WTC11 (cell line): ENCODE data around the gene AGAP5.

Source experiments
- GTF2I ChIP-seq: fragments of 250-450 bp; sonication (Bioruptor Pico); conservative IDR thresholded peaks from 2 replicates; pipeline ENCODE4 v1.4.0; 2021; ENCODE audit warnings: mild to moderate bottlenecking
- JUN ChIP-seq: sonication (generic); formaldehyde crosslinking; IDR thresholded peaks from 2 replicates; pipeline ENCODE4 v1.8.0; 2023; ENCODE audit warnings: mild to moderate bottlenecking, missing genetic modification reagents
- SP1 ChIP-seq: sonication (generic); formaldehyde crosslinking; conservative IDR thresholded peaks from 2 replicates; pipeline ENCODE4 v1.8.1; 2022; ENCODE audit warnings: missing genetic modification reagents
- TCF7 ChIP-seq: sonication (generic); formaldehyde crosslinking; IDR thresholded peaks from 2 replicates; pipeline ENCODE4 v1.8.0; 2022; ENCODE audit warnings: mild to moderate bottlenecking, low read depth, missing genetic modification reagents, moderate library complexity
- ZNF317 ChIP-seq: sonication (generic); formaldehyde crosslinking; IDR thresholded peaks from 2 replicates; pipeline ENCODE4 v1.8.1; 2023; ENCODE audit warnings: low read depth, mild to moderate bottlenecking, moderate library complexity, missing genetic modification reagents, borderline replicate concordance
- ZNF396 ChIP-seq: fragments of 250-450 bp; sonication (Bioruptor Pico); IDR thresholded peaks from 2 replicates; pipeline ENCODE4 v1.8.0; 2021; ENCODE audit warnings: mild to moderate bottlenecking, moderate library complexity, borderline replicate concordance
- TF ChIP-seq, protein P1 (sequence below): sonication (generic); formaldehyde crosslinking; IDR thresholded peaks from 2 replicates; pipeline ENCODE4 v1.8.1; 2022; ENCODE audit warnings: low read depth, mild to moderate bottlenecking, moderate library complexity, missing genetic modification reagents, borderline replicate concordance
- TF ChIP-seq, protein P2 (sequence below): fragments of 200-600 bp; IDR thresholded peaks from 2 replicates; pipeline ENCODE4 v1.8.0; 2022; ENCODE audit warnings: antibody characterized with exemption
- TF ChIP-seq, protein P3 (sequence below): sonication (generic); formaldehyde crosslinking; IDR thresholded peaks from 2 replicates; pipeline ENCODE4 v1.8.0; 2023; ENCODE audit warnings: missing genetic modification reagents, mild to moderate bottlenecking, borderline replicate concordance
- TF ChIP-seq, protein P4 (sequence below): sonication (generic); formaldehyde crosslinking; IDR thresholded peaks from 2 replicates; pipeline ENCODE4 v1.8.0; 2022; ENCODE audit warnings: mild to moderate bottlenecking, missing genetic modification reagents
- TF ChIP-seq, protein P5 (sequence below): sonication (generic); formaldehyde crosslinking; conservative IDR thresholded peaks from 2 replicates; pipeline ENCODE4 v1.8.1; 2023; ENCODE audit warnings: mild to moderate bottlenecking, low read depth, missing genetic modification reagents, moderate library complexity
- TF ChIP-seq, protein P6 (sequence below): sonication (generic); formaldehyde crosslinking; IDR thresholded peaks from 2 replicates; pipeline ENCODE4 v1.8.1; 2023; ENCODE audit warnings: mild to moderate bottlenecking, moderate library complexity, missing genetic modification reagents

DNA sequence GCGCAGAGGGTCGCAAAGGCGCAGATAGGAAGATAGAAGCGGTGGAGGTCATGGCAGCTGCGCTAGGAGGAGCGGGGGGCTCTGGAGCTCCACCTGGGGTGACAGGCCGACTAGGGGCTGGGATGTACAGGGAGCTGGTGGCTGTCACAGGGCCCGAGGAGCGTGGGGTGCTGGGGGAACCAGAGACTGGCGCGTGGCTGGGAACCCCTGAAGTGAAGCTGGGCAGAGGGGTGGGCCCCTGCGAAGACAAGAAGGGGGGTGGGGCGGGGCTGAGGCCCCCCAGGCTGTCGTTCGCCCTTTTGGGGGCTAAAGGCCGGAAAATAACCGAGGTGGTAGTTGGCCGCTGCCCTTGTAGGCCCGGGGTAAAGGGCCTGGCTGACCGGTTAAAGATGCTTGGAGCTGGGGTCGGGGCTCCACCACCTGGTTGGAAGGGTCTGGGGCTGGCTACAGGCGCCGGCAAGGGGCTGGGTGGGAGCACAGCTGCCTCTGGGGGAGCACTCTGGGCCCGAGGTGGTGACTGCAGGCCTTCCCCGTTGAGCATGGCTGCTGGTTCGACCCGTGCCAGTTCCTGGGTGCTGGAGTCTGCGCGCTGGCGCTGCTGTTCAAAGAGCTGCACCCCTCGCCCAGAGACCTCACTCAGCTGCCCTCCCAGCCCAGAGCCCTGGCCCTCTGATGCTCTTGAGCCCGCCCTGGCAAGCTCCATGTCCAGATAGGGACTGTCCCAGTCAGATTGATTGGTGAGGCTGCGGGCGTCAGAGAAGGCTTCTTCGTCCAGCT, 49.8 kb downstream of the AGAP5 start:
- TF ChIP-seq, protein P1, sequence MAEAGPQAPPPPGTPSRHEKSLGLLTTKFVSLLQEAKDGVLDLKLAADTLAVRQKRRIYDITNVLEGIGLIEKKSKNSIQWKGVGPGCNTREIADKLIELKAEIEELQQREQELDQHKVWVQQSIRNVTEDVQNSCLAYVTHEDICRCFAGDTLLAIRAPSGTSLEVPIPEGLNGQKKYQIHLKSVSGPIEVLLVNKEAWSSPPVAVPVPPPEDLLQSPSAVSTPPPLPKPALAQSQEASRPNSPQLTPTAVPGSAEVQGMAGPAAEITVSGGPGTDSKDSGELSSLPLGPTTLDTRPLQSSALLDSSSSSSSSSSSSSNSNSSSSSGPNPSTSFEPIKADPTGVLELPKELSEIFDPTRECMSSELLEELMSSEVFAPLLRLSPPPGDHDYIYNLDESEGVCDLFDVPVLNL (CRISPR knock-in tag) = no peak
- no peak for TF ChIP-seq ZNF317 (CRISPR knock-in tag)
- TF ChIP-seq, protein P2, sequence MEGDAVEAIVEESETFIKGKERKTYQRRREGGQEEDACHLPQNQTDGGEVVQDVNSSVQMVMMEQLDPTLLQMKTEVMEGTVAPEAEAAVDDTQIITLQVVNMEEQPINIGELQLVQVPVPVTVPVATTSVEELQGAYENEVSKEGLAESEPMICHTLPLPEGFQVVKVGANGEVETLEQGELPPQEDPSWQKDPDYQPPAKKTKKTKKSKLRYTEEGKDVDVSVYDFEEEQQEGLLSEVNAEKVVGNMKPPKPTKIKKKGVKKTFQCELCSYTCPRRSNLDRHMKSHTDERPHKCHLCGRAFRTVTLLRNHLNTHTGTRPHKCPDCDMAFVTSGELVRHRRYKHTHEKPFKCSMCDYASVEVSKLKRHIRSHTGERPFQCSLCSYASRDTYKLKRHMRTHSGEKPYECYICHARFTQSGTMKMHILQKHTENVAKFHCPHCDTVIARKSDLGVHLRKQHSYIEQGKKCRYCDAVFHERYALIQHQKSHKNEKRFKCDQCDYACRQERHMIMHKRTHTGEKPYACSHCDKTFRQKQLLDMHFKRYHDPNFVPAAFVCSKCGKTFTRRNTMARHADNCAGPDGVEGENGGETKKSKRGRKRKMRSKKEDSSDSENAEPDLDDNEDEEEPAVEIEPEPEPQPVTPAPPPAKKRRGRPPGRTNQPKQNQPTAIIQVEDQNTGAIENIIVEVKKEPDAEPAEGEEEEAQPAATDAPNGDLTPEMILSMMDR = no peak
- no peak for TF ChIP-seq JUN
- no peak for TF ChIP-seq ZNF396 (CRISPR knock-in tag)
- TF ChIP-seq, protein P3, sequence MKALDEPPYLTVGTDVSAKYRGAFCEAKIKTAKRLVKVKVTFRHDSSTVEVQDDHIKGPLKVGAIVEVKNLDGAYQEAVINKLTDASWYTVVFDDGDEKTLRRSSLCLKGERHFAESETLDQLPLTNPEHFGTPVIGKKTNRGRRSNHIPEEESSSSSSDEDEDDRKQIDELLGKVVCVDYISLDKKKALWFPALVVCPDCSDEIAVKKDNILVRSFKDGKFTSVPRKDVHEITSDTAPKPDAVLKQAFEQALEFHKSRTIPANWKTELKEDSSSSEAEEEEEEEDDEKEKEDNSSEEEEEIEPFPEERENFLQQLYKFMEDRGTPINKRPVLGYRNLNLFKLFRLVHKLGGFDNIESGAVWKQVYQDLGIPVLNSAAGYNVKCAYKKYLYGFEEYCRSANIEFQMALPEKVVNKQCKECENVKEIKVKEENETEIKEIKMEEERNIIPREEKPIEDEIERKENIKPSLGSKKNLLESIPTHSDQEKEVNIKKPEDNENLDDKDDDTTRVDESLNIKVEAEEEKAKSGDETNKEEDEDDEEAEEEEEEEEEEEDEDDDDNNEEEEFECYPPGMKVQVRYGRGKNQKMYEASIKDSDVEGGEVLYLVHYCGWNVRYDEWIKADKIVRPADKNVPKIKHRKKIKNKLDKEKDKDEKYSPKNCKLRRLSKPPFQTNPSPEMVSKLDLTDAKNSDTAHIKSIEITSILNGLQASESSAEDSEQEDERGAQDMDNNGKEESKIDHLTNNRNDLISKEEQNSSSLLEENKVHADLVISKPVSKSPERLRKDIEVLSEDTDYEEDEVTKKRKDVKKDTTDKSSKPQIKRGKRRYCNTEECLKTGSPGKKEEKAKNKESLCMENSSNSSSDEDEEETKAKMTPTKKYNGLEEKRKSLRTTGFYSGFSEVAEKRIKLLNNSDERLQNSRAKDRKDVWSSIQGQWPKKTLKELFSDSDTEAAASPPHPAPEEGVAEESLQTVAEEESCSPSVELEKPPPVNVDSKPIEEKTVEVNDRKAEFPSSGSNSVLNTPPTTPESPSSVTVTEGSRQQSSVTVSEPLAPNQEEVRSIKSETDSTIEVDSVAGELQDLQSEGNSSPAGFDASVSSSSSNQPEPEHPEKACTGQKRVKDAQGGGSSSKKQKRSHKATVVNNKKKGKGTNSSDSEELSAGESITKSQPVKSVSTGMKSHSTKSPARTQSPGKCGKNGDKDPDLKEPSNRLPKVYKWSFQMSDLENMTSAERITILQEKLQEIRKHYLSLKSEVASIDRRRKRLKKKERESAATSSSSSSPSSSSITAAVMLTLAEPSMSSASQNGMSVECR (CRISPR knock-in tag) = no peak
- TF ChIP-seq, protein P4, sequence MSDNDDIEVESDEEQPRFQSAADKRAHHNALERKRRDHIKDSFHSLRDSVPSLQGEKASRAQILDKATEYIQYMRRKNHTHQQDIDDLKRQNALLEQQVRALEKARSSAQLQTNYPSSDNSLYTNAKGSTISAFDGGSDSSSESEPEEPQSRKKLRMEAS (CRISPR knock-in tag) = no peak
- TF ChIP-seq, protein P5, sequence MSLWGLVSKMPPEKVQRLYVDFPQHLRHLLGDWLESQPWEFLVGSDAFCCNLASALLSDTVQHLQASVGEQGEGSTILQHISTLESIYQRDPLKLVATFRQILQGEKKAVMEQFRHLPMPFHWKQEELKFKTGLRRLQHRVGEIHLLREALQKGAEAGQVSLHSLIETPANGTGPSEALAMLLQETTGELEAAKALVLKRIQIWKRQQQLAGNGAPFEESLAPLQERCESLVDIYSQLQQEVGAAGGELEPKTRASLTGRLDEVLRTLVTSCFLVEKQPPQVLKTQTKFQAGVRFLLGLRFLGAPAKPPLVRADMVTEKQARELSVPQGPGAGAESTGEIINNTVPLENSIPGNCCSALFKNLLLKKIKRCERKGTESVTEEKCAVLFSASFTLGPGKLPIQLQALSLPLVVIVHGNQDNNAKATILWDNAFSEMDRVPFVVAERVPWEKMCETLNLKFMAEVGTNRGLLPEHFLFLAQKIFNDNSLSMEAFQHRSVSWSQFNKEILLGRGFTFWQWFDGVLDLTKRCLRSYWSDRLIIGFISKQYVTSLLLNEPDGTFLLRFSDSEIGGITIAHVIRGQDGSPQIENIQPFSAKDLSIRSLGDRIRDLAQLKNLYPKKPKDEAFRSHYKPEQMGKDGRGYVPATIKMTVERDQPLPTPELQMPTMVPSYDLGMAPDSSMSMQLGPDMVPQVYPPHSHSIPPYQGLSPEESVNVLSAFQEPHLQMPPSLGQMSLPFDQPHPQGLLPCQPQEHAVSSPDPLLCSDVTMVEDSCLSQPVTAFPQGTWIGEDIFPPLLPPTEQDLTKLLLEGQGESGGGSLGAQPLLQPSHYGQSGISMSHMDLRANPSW = no peak
- TF ChIP-seq GTF2I (CRISPR knock-in tag) = no peak
- TF ChIP-seq, protein P6, sequence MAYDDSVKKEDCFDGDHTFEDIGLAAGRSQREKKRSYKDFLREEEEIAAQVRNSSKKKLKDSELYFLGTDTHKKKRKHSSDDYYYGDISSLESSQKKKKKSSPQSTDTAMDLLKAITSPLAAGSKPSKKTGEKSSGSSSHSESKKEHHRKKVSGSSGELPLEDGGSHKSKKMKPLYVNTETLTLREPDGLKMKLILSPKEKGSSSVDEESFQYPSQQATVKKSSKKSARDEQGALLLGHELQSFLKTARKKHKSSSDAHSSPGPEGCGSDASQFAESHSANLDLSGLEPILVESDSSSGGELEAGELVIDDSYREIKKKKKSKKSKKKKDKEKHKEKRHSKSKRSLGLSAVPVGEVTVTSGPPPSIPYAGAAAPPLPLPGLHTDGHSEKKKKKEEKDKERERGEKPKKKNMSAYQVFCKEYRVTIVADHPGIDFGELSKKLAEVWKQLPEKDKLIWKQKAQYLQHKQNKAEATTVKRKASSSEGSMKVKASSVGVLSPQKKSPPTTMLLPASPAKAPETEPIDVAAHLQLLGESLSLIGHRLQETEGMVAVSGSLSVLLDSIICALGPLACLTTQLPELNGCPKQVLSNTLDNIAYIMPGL = 0 out of 2 replicates have a peak, but pooled peaks have one; percentile 37
- TF ChIP-seq TCF7 (CRISPR knock-in tag) = no peak
- no peak for TF ChIP-seq SP1
